ENCODE results near the gene TMEM164.

The TMEM164 gene

DNA sequence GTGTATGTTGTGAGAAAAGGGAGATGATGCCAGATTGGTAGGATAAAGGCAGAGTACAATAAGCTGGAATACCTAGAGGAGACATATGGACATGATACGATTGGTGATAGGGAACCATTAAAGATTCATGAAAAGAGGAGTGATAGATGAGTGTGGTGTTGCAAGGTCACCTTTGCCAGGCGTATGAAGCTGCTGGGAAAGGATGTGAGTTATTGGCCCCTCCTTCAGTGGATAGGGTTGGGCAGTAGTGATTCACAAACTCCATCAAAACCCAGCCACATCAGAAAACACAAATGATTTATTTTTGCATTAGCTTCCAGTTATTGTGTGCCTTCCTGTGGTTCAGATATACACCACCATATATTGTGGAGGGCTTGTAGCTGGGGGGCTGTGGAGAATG, 34.3 kb downstream of the TMEM164 start:
- no peak for DNase-seq (ENCODE audit: low spot score)

DNA sequence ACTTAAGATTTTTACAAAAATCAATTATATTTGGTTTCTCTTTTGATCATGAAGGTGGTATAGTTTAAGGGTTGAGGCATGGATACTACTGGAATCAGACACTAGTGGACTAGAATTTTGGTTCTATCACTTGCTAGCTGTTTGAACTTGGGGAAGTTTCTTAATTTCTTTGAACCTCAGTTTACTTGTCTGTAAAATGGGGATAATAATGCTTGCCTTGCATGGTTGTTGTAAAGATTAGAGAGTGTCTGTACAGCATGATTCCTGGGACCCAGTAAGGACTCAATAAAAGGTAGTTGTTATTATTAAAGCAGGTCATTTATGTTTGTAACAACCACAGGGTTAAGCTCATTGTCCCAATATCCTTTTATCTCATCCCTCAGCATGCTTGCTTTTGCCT, 36.0 kb downstream of the TMEM164 start:
- no peak for DNase-seq (ENCODE audit: low spot score)

DNA sequence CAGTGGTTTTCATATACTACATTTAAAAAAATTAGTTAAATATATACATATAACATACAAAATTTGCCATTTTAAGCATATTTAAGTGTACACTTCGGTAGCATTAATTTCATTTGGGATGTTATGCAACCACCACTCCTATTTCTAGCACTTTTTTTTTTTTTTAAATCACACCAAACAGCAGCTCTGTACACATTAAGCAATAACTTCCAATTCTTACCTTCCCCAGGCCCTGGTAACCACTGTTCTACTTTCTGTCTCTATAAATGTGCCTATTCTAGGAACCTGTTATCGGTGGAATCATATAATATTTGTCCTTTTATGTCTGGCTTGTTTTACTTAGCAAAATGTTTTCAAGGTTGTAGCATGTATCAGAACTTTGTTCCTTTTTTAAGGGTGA, 39.1 kb downstream of the TMEM164 start:
- no peak for DNase-seq (ENCODE audit: low spot score)

DNA sequence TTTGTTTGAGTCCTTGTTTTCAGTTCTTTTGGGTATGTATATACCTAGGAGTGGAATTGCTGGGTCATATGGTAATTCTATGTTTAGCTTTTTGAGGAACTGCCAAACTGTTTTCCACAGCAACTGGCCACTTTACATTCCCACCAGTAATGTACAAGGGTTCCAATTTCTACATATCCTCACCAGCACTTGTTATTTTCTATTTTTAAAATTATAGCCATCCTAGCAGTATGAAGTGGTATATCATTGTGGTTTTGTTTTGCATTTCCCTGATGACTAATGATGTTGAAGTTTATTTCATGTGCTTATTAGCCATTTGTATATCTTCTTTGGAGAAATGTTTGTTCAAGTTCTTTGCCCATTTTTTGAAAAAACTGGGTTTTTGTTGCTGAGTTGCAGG, 39.6 kb downstream of the TMEM164 start:
- no peak for DNase-seq (ENCODE audit: low spot score)

DNA sequence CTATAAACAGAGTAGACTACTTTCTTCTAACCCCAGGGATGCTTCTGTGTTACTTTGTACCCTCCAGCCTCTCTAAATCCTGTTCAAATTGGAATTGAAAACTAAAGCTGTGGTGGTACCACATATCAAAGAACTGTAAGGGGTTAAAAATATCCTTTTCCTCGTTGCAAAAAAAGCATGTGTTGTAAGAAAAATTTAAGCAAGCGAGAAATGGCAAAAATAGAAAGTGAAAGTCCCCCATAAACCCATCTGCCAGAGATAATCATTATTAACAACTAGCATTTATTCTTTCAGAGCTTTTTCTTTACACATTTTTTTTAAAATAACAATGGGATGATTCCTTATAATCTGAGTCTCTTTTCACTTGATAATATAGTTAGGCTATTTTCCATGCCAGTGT, 40.6 kb downstream of the TMEM164 start:
- no peak for DNase-seq (ENCODE audit: low spot score)

DNA sequence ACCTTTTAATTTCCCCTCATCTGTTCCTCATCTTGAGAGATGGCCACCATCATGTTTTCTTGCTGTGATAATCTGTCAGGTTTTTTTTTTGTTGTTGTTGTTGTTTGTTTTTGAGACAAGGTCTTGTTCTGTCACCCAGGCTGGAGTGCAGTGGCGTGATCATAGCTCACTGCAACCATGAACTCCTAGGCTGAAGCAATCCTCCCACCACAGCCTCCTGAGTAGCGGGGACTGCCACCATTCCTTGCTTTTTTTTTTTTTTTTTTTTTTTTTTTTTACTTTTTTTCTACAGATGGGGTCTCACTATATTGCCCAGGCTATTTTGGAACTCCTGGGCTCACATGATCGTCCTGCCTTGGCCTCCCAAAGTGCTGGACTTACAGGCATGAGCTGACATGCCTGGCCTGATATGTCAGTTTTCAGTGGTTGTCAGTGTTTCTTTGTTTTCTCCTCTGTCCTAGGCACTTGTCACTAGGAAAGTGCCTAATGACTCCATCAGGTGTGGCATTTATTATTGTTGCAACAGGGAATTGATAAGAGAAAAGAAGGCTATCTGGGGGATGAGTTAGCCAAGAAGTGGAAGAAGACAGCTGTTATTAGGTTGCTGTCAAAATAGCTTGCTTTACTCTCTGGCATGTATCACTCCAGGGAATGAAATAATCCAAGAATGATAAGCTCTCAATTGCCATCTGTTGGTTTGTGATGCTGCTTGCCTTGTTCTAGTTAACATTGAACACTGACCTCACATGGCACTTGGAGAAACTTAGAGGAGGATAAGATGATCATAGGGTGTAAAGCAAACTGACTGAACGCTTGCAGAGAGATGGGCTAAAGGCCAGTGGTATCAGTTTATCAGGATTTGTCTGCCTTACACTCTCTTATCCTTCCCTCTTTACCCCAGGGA, 41.7 kb downstream of the TMEM164 start:
- DNase-seq (ENCODE audit: low spot score) = no peak

DNA sequence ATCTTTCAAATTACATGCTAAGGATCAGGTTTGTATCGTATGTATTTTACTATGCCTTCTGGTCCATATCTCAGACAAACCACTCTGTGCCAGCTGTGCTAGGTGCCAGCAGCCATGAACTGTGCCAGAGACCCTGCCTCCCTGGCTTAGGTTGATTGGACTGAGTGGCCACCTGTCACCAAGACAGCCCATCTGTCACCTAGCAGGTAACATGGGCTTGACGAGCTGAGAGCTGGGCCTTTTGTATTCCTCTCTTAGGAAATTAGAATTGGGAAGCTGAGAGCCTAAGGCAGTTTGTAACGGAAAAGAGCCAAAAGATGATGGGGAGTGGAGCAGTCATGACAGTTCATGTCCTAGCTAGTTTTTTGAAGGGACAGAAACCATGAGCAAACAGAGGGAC, 42.5 kb downstream of the TMEM164 start:
- DNase-seq (ENCODE audit: low spot score) = no peak

DNA sequence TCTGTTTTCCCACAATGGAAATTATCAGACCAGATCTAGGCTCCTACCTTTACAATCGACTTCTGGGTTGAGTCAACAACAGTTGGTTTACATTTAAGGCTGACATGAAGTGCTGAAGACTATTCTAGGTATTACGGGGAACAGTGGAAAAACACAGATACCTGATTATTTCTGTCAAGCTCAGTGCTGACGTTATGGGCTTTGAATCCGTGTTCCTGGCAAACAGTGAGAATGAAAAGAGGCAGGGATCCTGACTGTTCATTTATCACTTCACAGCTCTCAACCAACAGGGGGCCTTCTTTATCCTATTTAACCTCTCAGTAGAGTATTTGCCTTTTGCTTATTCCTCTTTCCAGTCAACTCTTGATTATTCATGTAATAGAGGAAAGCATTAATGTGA, 43.1 kb downstream of the TMEM164 start:
- DNase-seq (ENCODE audit: low spot score) = no peak

DNA sequence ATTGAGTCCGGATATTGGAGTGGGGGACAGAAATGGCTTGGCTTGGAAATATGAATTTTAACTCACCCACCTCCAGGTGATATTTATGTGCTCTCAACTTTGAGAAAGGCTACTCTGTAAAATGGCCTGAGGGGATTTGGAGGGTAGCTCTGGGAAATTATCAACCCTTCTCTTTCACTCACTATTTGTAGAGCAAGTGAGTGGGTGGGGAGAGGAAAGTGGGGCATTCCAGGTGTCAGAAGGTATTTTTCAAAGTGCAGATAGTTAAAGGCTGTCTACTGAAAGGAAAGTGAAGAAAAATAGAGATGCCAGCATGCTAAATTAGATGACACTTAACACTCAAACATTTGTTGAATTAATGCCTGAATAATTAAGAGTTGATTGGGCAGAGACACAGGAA, 44.1 kb downstream of the TMEM164 start:
- DNase-seq (ENCODE audit: low spot score) = no peak

DNA sequence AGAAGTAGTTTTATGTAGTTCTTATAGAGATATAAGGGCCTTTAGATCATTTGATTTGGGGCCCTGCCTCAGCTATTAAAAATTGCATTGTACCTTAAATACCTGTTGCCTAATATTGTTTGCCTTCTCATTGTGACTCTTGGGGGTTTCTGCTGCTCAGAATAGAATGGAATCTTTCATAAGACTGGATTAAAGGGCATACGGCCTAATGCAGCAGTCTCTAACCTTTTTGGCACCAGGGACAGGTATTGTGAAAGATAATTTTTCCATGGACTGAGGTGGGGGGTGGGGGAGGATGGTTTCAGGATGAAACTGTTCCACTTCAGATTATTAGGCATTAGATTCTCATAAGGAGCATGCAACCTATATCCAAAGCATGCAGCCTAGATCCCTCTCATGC, 46.2 kb downstream of the TMEM164 start:
- no peak for DNase-seq (ENCODE audit: low spot score)

DNA sequence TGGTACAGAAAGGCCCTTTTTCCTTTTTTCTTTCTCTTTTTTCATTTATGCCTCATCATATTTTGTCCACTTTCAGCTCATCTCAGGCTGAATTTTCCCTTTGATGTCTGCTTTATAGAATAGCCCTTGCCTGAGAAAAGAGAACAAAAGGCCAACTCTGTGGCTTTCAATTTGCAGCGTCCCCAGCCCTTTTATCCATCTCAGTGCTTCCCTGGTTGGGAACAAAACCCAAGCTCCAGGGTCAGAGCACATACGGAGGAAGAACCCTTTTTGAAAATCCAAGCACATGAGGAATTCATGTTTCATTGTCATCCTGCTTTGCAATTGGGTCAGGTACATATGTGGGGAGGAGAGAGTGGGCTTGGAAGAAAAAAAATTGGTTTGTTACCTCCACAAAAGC, 47.5 kb downstream of the TMEM164 start:
- no peak for DNase-seq (ENCODE audit: low spot score)

DNA sequence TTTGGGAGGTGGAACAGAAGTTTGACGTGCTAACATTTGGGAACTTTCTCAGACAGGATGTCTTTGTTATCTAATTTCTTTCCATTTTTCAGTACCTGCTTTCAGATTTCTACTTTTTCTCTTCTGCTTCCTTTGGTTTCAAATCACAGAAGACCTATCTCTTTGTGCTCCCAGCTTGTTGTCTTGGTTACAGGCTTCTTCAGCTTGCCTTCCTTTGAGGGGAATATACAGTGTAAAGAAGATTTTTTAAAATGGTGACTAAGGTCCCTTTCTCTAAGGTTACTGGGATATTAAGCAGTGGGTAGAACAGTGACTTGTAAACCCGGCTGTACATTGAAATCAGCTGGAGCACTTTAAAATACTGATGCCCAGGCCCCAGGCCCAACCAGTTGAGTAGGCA, 48.0 kb downstream of the TMEM164 start:
- DNase-seq (ENCODE audit: low spot score) = no peak

DNA sequence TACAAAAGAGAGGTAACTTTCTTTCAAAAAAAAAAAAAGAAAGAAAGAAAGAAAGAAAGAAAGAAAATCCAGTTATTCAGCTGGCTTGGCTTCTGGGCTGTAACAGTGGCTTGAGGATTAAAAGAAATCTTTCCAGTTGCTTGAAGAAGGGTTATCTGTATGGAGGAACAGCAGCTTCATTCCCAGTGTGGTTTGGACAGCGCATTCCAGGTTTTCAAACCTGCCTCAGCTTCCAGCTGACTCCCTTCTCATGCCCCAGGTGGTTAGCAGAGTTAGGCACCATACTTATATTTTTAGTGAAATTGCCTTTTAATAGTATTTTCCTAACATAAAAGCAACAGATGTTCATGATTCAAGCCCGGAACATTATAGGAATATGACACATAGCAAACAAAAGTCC, 48.6 kb downstream of the TMEM164 start:
- DNase-seq (ENCODE audit: low spot score) = no peak

DNA sequence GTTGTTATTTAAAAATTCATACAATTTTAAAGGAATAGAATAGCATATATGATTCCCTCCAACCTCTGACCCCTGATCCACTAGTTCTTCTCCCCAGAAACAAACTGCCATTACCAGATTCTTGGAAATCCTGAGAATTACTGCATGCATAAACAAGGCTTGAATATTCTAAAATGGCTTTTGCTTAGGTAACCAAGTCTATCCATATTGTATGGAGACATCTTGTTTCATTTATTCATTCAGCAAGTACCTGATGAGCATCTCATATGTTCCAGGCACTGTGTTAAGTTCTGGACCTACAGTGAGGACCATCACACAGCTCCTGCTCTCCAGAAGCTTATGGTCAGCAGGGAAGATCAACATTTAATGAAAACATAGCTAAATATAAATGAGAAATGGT, 49.4 kb downstream of the TMEM164 start:
- DNase-seq (ENCODE audit: low spot score) = no peak

DNA sequence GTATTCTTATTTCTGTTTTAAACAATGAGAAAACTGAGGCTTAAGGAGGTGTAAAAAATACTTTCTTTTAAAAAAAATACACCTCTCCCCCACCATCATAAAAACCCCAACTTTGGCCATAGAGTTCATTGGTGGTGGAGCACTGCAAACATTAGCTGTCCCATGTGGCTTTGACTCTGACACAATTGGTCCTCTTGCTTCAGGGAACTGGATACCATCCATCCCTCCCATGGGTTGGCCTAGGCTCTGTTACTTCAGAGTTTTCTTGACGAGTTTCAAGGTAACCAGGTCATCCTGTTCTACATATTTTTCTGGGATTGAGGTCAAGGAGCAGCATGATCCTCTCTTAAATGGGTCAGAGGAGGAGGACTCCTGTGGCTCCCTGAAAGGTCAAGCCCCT, 50.5 kb downstream of the TMEM164 start:
- no peak for DNase-seq (ENCODE audit: low spot score)

DNA sequence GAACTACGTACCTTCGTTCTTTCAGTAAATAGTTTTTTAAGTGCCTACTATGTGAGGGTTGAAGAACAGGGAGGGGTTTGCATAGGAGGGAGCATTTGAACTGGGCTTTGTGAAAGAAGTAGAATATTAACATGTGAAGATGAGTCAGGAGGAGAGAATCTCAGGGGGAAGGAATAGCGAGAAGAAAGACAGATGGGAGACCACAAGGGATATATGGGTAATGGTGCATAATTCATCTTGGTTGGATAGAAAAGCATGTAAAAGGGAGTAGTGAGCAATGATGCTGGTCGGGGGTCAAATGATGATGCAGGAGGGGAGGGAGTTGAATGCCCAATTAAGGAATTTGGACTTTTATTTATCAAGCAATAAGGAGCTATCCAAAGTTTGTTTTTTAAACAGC, 52.7 kb downstream of the TMEM164 start:
- DNase-seq (ENCODE audit: low spot score) = no peak

DNA sequence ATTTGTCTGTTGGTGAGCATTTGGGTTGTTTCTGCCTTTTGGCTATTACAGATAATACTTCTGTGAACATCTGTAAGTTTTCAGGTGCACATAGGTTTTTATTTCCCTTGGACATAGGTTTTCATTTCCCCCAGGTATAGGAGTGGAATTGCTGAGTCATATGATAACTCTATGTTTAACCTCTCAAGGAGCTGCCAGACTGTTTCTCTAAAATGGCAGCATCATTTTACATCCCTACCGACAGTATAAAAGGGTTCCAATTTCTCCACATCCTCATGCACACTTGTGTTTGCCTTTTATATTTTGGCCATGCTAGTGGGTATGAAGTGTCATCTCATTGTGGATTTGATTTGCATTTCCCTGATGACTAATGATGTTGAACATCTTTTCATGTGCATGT, 53.5 kb downstream of the TMEM164 start:
- no peak for DNase-seq (ENCODE audit: low spot score)

DNA sequence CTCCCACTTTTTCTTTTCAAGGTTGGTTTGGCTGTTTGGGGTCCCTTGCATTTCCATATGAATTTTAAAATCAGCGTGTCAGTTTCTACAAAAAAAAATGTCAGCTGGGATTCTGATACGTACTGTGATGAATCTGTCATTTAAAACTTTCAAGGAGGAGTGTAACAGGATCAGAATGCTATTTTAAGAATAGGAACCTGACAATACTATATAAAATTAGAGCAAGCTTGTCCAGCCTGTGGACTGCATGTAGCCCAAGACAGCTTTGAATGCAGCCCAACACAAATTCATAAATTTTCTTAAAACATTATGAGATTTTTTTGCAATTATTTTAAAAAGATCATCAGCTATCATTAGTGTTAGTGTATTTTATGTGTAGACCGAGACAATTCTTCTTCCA, 56.5 kb downstream of the TMEM164 start:
- no peak for DNase-seq (ENCODE audit: low spot score)

DNA sequence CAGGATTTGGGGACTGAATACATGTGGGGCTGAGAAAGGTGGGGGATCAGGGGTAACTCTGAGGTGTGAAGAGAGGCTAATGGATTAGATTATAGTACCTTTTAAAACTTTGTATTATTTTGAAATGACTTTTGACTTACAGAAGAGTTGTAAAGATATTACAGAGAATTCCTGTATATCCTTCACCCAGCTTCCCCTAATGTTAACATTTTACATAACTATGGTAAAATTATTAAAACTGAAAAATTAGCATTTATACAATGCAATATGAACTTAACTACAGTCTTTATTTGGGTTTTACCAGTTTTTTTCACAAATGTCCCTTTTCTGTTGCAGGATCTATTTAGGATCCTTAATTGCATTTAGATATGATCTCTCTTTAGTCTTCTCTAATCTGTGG, 57.4 kb downstream of the TMEM164 start:
- DNase-seq (ENCODE audit: low spot score) = no peak

DNA sequence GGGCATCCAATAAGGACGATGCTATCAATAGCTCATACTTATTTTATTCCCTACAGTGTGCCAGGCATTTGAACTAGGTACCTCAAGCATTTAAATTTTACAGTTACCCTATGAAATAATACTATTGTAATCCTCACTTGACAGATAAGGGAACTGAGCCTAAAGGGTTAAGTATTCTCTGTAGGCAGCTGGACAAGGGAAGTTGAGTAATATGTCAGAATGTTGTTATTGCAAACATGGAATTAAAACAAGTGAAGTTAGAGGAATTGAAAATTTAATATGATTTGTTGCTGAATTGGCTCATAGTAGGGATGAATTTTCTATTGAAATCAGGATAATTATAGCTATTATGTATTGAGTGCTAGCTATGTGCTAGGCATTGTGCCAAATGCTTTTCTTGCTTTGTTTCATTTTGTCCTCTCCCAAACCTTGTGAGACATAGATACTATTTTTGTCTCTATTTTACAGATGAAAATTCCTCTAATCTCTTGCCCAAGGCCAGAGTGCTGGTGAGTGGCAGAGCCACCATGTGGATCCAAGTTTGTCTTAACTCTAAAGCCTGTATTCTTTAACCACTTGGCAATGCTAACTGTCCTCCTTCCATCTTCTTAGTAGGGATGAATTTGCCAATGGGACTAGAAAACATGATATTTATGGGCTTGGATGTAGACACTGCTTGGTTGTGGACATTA, 58.1 kb downstream of the TMEM164 start:
- DNase-seq (ENCODE audit: low spot score) = no peak

DNA sequence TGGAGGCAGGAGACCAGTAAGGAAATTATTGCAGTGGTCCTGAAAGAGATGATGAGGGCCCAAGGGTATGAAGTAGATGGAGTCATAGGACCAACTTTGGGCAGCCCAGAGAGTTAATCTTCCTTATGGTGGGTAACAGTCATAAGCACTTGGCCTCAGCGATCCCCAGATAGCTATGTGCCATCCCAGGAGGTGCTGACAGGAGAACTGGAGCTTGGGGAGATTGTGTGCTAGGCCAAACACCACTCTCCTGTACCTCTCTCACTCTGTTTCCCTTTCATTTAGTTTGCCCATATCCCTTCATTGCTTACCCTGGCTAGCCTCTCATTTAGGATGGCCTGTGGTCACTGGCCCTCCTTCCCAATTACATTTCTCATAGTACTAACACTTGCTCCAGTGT, 60.0 kb downstream of the TMEM164 start:
- no peak for DNase-seq (ENCODE audit: low spot score)

DNA sequence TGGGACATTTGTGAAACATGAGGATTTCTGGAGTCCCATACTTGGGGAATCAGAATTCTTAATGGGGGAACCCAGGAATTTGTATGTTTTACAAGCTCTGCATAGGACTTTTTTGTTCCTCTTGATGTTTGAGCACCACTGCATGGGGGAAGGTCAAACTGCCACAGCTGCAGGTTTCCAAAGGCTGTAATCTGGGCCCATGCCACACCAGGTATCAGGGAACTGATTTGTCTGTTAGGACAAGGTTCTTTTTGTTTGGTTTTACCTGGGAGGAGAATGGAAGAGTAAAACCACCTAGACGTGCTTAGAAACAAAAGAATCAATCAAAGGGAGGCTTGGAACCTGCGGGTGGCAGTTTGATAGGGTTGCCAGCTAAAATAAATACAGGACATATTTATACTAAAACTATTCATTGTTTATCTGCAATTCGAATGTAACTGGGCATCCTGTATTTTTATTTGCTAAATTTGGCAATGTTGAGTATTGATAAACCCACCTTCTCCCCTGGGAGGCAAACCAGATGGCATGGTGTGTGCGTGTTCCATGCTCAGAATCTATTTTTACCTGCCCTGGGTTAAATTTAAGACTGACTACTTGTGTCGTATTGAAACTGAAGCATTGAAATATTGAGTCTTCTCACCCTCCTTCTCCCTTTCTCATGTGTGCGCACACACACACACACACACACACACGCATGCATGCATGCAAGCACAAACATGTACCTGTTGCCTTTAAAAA, 63.7 kb downstream of the TMEM164 start:
- no peak for DNase-seq (ENCODE audit: low spot score)

DNA sequence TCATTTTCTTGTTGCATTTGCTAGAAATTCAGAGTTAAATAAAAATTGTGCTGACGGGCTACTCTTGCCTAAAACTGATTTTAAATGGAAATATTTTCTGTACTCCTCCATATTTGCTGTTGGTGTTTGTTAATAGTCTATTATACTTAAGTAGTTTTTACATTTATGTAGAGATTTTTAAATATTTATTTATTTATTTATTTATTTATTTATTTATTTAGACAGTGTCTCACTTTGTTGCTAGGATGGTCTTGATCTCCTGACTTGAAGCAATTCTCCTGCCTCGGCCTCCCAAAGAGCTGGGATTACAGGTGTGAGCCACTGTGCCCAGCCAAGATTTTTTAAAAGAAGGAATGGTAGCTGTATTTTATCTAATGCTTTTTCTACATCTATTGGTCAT, 68.1 kb downstream of the TMEM164 start:
- no peak for DNase-seq (ENCODE audit: low spot score)
